Body of pancreas (tissue), 4 donors: ENCODE measurements around the gene RPRD1B. TPM values are rescaled to one million over a fixed set of nuclear protein-coding genes. Genes with fewer than 3 reads are reported as not detected.
A peak's percentile ranks its signal among the peaks of the same experiment; 100 is the strongest.

ENCODE experiments used
- ATAC-seq: fragments of 150-250 bp; one replicate; pipeline ENCODE4 v1.9.1; 2016
- DNase-seq, 4 donors: peaks; one replicate each; pipeline ENCODE4 v3.0.0-alpha.2; 2019
- H3K27ac ChIP-seq, 4 donors: fragments of 200-600 bp; sonication (generic); 1 replicate in 3 of 4; 2 replicates in 1 of 4; pipeline versions ENCODE4 v1.5.1 to v1.6.1; 2016 to 2019; ENCODE audit warnings: mild to moderate bottlenecking in 1 of 4, mixed read lengths in 1 of 4, moderate library complexity in 1 of 4
- H3K27me3 ChIP-seq, 2 donors: fragments of 200-600 bp; sonication (generic); one replicate each; pipeline ENCODE4 v1.6.0; 2016; ENCODE audit warnings: mild to moderate bottlenecking in 1 of 2
- H3K36me3 ChIP-seq, 2 donors: fragments of 200-600 bp; sonication (generic); replicated peaks in 1 of 2; 2 replicates each; pipeline ENCODE4 v1.5.1; 2016; ENCODE audit warnings: low read depth in 2 of 2; ENCODE audit not compliant: insufficient read depth in 1 of 2
- H3K4me1 ChIP-seq: fragments of 200-600 bp; sonication (generic); one replicate; pipeline ENCODE4 v1.6.0; 2016
- H3K4me3 ChIP-seq, 2 donors: fragments of 200-600 bp; sonication (generic); 1 replicate in 1 of 2; 2 replicates in 1 of 2; pipeline ENCODE4 v1.5.1; 2016 to 2019
- H3K9me3 ChIP-seq, 3 donors: fragments of 200-600 bp; sonication (generic); 1 replicate in 2 of 3; 2 replicates in 1 of 3; pipeline ENCODE4 v1.5.1; 2016
- POLR2A ChIP-seq, 3 donors: fragments of 450-650 bp; IDR thresholded peaks; one replicate each; pipeline ENCODE4 v1.6.1; 2016; ENCODE audit warnings: antibody characterized with exemption in 3 of 3, mild to moderate bottlenecking in 2 of 3
- WGBS, 2 donors: methylation state at CpG; one replicate each; pipeline ENCODE4 v1.1.5; 2017; 5-methylcytosine and 5-hydroxymethylcytosine counted together
- intact Hi-C: fragments of 100-400 bp; cut with DNase I; formaldehyde crosslinking; loops from one replicate; pipeline ENCODE4 v1.15.1; 2023
- total RNA-seq, 2 donors: library from RNA; depleted of rRNA; stranded (reverse); fragments of >200 nt; gene quantifications; one replicate each; pipeline ENCODE4 v1.1.0, GENCODE V29; 2016
- TF ChIP-seq, protein P1 (sequence below), 7 experiments: fragments of 450-650 bp in 4 of 7; fragments of 200-600 bp in 3 of 7; sonication (generic) in 3 of 7; IDR thresholded peaks; one replicate each; pipeline ENCODE4 v1.5.1; 2016 to 2019; ENCODE audit warnings: antibody characterized with exemption in 7 of 7

RPRD1B gene
- total RNA-seq, 2 donors from 2014 or later = 8.8 to 12.5 TPM

DNA sequence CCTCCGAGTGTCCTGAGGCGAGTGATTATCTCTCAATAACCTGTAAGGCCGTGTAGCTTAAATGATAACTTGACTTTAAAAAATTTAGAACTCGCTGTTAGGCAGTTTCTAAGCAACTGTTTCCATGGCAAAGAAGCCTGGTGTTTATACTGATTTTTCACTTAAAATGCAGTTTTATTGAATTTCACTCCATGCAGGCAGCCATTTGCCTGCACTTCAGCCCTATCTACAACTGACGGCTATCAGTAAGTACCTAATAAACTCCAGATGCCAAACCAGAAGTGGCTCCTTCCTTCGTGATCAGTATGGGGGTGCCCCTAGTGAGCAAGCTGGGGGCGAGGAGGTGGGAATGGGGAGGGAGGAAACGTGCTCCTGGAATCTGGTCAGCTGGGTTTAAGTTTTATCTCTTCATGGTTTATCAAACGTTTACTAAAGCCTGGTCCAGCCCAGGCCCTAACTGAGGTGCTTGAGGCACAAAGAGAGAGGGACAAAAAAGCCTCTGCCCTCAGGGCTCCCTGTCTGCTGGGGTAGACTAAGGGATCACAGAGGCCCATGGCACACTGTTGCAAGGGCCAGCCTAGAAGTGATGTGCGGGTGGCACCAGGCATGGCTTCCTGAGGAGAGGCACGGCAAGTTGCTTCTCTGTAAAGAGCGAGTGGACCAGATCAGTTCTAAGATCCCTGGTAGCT, 45.8 kb upstream of the RPRD1B start:
- peaks cover 0 to 4% of the 10 kb centered on the region in 2 donors for H3K36me3 ChIP-seq
- H3K27me3 ChIP-seq = no peaks in the 10 kb centered on the region
- ATAC-seq (no peak), DNase-seq (no peak)
- WGBS, 2 donors = 62% methylated on average over 12 of the region's 12 CpGs
- peak overlapping the region in 3 of 4 donors; percentile 58 to 68 (median 63) for H3K27ac ChIP-seq
- no peak for TF ChIP-seq POLR2A (IDR thresholded peaks at IDR 0.05)
- TF ChIP-seq, protein P1, sequence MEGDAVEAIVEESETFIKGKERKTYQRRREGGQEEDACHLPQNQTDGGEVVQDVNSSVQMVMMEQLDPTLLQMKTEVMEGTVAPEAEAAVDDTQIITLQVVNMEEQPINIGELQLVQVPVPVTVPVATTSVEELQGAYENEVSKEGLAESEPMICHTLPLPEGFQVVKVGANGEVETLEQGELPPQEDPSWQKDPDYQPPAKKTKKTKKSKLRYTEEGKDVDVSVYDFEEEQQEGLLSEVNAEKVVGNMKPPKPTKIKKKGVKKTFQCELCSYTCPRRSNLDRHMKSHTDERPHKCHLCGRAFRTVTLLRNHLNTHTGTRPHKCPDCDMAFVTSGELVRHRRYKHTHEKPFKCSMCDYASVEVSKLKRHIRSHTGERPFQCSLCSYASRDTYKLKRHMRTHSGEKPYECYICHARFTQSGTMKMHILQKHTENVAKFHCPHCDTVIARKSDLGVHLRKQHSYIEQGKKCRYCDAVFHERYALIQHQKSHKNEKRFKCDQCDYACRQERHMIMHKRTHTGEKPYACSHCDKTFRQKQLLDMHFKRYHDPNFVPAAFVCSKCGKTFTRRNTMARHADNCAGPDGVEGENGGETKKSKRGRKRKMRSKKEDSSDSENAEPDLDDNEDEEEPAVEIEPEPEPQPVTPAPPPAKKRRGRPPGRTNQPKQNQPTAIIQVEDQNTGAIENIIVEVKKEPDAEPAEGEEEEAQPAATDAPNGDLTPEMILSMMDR (IDR thresholded peaks at IDR 0.05) = no peak
- peaks cover 54% of the 10 kb centered on the region for H3K4me1 ChIP-seq
- H3K4me3 ChIP-seq = no peak overlapping the region
- intact Hi-C loops = no loop called here
- no peaks in the 10 kb centered on the region for H3K9me3 ChIP-seq

DNA sequence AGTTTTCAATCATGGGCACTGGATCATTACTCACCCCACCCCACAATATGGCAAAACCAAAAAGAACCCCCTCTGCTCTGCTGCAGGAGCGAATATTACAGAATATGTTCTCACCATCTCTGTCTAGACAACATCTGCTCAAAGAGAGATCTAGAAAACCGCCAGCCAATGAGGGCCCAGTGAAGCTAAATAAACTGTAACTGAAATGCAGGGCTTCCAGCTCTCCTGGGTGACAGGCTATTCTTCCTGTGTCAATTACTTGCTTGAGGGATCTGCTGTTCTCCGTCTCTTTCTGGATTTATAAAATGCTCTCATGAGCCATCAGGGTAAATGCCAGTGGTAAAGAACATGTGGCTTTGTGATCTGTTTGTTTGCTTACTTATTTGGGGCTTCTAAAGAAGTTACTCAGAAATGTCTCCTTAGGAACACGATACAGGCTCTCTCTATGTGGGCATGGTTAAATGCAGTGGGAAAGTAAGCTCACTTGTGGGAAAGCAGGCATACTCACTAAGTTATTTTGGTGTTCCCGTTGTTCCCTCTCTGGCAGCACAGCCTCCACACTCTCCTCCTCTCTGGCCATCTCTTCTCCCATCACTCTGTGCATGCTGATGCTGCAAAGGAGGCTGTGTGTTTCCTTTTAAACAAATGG, 45.1 kb upstream of the RPRD1B start:
- 87 to 95% methylated on average over 5 of the region's 5 CpGs for WGBS, 2 donors
- TF ChIP-seq POLR2A (IDR thresholded peaks at IDR 0.05) = no peak
- TF ChIP-seq, protein P1 (IDR thresholded peaks at IDR 0.05) = no peak
- peaks cover 56% of the 10 kb centered on the region for H3K4me1 ChIP-seq
- intact Hi-C loops = no loop called here
- no peaks in the 10 kb centered on the region for H3K27me3 ChIP-seq
- no peak overlapping the region for H3K4me3 ChIP-seq
- DNase-seq (no peak), ATAC-seq (no peak)
- H3K9me3 ChIP-seq = no peaks in the 10 kb centered on the region
- no peaks in the 10 kb centered on the region for H3K36me3 ChIP-seq
- peak overlapping the region in 3 of 4 donors; percentile 1 to 68 (median 63) for H3K27ac ChIP-seq

DNA sequence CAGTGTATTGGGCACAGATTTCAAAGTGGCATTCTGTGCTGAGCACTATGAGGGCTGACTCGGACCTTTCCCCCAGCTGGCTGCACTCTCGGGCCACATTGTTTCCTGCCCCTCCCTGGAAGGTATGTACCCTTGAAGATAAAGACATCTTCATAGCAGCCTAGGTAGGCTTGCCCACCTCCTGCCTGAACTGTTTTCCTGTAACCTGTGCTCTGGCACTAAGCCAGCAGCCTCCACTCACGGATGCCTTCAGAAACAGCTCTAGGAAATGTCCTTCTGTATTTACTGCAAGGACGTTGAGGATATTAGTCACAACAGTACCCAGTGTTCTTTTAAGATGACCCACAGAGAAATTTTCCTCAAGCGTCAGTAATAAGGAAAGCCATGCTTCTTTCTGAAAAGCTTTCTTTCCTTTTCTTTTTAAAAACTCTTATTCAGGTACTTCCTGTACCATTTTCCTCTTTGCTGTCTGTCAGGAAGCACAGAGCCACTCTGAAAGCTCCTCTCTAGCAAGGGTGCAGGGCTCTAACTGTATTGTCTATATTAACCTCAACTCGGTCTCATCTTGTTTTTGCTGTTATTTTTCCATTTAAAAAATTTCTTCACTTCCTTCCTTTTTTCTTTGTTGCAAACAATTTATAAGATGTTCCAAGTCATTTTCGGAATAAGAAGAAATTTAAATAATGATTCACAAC, 43.8 kb upstream of the RPRD1B start:
- Histone ChIP-seq H3K4me1 (peaks cover 51% of the 10 kb centered on the region), H3K27ac (peak overlapping the region in 2 of 4 donors; percentile 32 to 49), H3K27me3 (no peaks in the 10 kb centered on the region), H3K9me3 (no peaks in the 10 kb centered on the region), H3K4me3 (no peak overlapping the region), H3K36me3 (no peaks in the 10 kb centered on the region)
- intact Hi-C loops = no loop called here
- peak; percentile 36 to 60 (median 44) for DNase-seq
- TF ChIP-seq POLR2A (IDR thresholded peaks at IDR 0.05) = no peak
- TF ChIP-seq, protein P1 (IDR thresholded peaks at IDR 0.05) = no peak
- no peak for ATAC-seq
- WGBS, 2 donors = 57 to 58% methylated on average over 7 of the region's 7 CpGs

DNA sequence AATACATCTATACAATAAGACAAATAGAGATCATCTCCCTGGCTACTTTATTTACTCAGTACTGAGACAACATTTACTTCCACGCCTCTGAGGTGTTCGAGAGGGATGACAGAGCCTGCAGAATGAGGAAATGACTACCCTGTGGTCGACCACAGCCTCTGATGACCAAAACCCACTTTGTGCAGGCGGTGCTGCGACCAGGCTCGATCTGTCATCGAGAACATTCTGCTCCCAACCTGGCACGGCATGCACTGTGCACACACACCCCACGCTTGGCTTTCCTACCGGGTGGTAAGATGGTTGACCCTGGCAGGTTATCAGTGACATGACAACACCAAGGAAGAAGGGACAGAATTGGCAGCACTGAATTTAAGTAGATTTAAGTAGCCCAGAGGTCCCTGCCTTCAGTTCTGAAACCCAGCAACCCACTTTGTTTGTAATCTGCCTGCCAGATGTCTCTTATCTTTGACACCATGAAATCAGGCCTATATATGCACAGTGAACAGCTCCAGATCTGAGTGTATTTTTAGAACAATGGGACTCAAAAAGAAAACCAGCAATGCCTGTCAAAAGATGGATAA, 42.9 kb upstream of the RPRD1B start:
- intact Hi-C loops = no loop called here
- peaks cover 0 to 5% of the 10 kb centered on the region in 2 donors for H3K36me3 ChIP-seq
- WGBS, 2 donors = 58 to 60% methylated on average over 10 of the region's 10 CpGs
- H3K4me3 ChIP-seq = no peak overlapping the region
- TF ChIP-seq POLR2A (IDR thresholded peaks at IDR 0.05) = no peak
- peaks cover 48% of the 10 kb centered on the region for H3K4me1 ChIP-seq
- H3K27ac ChIP-seq = peak overlapping the region in 2 of 4 donors; percentile 32 to 49
- DNase-seq = peak; percentile 31 to 70 (median 45)
- no peaks in the 10 kb centered on the region for H3K9me3 ChIP-seq
- peak; percentile 11 for ATAC-seq
- H3K27me3 ChIP-seq = no peaks in the 10 kb centered on the region
